Measurements from ENCODE around the gene CHTF8.
"Not testable (repeated sequence)": the region's sequence is repeated elsewhere in the genome, so short reads cannot be mapped to it uniquely, and the experiment has no call there.

CHTF8 gene, protein sequence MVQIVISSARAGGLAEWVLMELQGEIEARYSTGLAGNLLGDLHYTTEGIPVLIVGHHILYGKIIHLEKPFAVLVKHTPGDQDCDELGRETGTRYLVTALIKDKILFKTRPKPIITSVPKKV

DNA sequence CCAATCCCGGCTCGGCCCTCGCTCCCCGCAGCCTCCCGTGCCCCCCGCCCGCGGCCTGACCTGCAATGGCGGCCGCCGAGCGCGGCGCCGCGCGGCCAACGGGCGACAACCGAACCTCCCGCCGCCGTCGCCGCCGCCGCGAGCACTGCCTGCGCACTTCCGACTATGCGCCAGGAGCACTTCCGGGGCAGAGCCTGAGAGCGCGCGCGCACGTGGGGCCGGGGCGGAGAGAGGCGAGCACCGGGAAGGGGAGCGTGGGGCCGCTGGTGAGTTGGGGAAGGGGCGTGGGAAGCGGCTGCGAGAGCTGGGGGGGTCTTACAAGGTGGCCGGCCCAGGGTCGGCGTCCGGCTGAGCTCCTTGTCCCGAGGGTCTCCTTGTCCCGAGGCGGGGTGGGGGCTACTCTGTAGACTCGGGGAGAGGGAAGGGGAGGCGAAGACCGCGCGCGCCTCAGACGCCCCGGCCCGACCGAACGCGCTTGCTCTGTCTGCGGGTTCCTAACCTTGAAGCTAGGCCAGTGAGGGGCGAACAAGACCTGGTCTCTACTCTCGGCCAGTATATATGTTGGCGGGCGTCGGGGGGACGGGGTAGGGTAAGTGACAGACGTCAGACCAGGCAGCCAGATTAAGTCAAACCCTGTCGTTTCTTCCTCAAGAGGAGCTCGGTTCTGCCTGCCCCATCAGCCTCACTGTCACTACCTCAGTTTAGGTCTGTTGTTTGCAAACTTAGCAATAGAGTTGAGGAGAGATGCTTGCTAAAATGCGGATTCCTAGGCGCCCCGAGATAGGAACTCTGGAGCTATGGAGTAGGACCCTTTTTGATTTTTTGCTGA lies at the start of gene CHTF8, which contains the start of gene UTP4:
TSS of gene CHTF8 (minus strand) at position 165 of the 829 bp plus-strand sequence. CDS start 11,130 bp downstream, outside the sequence.
TSS of gene UTP4 (plus strand) at position 226 of the 829 bp plus-strand sequence. CDS start 811 bp downstream, outside the sequence.
- intact Hi-C loops (cut with DNase I), result loop anchor here (5.0 to 10.0 kb wide), 2 partner anchors 230 to 608 kb away; no protein-coding TSS in a partner anchor
- DNase-seq, result peak; percentile 70 to 95 (median 89)

DNA sequence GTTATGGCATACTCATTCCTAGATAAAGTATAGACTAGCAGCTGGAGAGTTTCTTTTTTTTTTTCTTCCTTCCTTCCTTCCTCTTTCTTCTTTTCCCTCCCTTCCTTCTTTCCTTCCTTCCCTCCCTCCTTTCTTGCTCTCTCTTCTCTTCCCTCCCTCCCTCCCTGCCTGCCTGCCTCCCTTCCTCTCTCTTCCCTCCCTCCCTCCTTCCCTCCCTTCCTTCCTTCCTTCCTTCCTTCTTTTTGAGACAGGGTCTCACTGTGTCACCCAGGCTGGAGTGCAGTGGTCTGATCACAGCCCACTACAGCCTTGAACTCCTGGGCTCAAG lies 47.6 kb upstream of the CHTF8 start:
- intact Hi-C loops (cut with DNase I), result no loop called here
- DNase-seq, result no peak

DNA sequence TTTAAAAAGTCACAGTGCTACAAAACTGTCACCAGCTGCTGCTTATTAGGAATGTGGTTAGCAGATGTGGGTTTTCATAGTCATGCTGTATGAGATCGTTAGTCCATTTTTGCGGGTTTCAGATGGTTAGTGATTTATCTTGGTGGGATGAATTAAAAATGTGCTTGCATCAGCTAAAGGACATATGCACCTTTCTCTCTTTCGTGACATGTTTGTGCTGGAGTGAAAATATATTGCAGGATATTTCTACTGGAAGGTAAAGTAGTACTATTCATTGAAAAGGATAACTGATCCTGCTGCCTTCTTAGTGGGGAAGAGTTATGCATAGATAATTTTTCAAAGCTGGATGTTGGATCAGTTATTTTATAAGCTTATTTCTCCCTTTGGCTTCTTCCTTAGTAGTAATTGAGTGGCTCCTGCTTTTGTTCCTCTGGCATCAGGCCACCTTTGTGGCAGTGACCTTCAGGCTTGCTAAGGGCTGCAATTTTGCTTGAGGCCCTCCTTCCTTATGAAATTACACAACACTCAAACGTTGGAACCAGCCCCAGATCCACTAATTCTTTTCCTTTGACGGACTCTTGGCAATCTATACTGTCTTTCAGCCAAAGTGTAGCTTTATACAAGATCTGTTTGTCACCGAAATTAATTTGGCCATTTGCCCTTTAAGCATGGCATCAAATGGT lies 47.1 kb upstream of the CHTF8 start:
- intact Hi-C loops (cut with DNase I), result no loop called here

DNA sequence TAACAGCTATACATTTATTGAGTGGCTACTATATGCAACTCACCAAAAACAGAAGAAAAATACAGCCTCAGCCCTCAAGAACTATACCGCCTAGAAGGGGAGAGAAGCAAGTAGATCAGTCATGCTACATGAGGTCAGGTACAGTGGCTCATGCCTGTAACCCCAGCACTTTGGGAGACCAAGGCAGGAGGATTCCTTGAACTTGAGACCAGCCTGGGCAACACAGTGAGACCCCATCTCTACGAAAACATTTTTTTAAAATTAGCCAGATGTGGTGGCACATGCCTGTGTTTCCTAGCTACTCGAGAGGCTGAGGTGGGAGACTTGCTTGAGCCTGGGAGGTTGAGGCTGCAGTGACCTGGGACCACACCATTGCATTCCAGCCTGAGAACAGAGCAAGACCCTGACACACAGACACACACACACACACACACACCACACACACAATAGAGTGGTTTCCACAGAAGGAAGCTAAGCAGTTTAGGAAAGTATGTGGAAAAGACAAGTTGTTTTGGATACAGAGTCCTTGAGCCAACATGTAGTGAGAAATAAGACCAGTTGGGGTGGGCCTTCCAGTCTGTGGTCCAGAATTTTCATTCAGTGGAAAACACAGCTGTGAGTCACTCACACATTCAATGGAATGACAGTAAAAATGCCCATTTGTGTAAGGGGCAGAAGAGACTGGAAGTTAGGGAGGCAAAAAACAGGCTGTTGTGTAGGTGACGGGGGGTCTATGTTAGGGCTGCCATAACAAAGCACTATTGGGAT lies 43.8 kb upstream of the CHTF8 start:
- no peak for DNase-seq
- intact Hi-C loops (cut with DNase I), result no loop called here

More for the DNA sequence above, 47.1 kb upstream of the CHTF8 start:
- DNase-seq, result peak in 8 of 42 donors; percentile 5 to 63 (median 26)

DNA sequence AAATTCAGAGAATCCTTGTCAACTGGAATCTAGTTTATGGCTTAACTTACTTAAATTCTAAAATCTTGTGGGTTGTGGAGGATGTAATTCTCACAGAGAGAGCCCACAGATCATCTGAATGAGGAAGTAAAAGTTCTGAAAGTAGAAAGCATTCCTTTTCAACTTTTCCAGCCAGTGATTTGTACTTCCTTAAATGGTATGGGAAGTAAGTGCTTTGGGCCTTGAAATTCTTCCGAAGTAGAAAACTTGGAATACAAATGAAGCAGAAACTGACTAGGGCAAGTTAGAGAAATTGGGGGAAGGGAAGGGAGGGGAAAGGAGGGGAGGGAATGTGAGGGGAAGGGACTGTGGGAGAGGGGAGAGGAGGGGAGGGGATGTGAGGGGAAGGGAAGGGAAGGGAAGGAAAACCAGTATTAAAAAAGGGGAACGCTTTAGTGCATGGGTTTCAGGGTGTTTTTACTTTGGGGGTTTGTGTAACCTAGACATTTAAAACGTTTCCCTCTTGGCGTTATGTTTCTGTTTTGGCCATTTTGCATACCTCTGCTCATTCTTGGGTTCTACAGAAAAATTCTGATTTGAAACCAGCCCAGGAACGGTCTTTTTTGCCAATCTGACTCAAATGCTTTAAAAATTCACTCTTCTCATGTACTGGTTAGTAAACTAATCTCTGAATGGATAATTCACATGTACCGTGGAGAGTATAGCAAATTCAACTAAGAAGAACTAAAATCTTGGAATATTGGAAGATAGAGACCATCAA lies 39.1 kb upstream of the CHTF8 start:
- intact Hi-C loops (cut with DNase I), result no loop called here
- no peak for DNase-seq

DNA sequence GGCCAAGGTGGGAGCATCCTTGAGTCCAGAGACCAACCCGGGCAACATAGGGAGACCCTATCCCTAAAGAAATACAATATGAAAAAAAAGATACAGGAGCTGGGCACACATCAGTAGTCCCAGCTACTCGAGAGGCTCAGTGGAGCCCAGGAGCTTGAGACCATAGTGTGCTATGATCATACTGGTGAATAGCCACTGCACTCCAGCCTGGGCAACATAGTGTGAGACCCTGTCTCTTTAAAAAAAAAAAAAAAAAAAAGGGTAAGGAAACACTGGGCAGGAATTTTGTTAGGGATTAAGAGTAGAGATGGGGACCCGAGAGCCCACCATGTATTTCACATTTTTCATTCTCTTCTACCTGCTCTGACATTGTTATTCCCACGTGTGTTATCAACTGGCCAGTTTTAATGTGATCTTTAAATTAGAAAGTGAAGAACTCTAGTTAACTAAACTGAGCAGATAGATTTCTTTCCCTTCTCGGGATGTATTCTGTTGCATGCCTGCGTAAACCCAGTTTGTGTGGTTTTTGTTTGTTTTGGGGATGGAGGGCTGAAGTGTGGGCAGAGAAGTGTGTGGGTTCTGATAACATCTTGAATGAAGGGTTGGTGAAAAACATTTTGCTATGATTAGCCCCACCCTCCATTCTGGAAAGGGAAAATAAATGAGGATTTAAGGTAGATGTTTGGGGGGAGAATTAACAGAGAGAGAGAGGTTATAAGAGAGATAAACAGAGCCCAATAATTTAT lies 37.4 kb upstream of the CHTF8 start:
- DNase-seq, result peak in 1 of 42 donors; percentile 2
- intact Hi-C loops (cut with DNase I), result no loop called here

DNA sequence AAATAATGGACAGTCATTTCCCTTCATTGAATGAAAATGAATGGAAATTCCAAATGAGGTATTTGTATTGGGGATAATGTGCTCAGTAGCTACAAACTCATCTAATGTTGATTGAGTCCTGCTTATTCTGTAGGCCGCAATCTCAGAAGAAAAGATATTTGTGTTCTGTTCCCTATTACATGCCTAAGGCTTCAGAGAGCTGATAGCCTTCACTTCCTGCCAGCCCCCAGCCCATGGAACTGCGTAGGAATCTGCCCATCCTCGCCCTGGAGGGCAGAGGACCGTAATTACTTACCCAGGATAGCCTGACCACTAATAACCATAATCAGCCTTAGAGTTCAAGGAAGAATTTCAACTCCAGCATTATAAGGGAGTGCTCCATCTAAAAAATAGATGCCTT lies 36.7 kb upstream of the CHTF8 start:
- intact Hi-C loops (cut with DNase I), result no loop called here
- no peak for DNase-seq

DNA sequence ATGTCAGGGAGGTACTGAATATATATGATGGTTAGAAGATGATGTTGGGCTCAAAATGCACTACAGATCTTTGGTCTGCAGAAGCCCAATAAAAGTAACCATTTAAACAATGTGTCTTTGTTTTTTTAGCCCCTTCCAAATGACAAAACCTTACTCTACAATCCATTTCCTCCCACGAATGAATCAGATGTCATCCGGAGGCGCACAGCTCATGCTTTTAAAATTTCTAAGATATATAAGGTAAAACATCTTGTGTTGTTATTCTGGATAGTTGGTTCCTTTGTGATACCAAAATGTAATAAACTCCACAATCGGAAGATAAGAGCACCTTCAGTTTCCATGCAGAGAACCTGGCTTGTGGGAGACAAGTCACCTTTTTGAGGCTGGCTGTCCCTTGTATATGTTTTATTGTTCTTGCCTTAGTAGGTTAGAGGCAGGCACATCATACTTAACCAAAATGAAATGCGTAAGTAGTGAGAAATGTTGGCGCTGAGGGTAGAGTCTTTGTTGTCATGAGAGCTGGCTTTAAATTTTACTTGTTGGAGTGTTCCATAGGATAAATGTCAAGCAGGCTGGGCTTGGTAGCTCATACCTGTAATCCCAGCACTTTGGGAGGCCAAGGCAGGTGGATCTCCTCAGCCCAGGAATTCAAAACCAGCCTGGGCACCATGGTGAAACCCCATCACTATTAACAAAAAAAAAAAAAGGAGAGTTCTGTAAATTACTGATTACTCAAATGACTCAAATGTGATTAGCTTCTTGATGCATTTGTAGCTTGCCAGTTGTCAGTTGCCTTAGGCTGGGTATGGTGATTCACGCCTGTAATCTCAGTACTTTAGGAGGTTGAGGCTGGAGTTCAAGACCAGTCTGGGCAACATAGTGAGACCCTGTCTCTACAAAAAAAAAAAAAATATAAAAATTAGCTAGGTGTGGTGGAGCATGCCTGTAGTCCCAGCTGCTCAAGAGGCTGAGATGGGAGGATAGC lies 34.9 kb upstream of the CHTF8 start:
- intact Hi-C loops (cut with DNase I), result no loop called here
- peak in 4 of 42 donors; percentile 17 to 32 (median 26) for DNase-seq

DNA sequence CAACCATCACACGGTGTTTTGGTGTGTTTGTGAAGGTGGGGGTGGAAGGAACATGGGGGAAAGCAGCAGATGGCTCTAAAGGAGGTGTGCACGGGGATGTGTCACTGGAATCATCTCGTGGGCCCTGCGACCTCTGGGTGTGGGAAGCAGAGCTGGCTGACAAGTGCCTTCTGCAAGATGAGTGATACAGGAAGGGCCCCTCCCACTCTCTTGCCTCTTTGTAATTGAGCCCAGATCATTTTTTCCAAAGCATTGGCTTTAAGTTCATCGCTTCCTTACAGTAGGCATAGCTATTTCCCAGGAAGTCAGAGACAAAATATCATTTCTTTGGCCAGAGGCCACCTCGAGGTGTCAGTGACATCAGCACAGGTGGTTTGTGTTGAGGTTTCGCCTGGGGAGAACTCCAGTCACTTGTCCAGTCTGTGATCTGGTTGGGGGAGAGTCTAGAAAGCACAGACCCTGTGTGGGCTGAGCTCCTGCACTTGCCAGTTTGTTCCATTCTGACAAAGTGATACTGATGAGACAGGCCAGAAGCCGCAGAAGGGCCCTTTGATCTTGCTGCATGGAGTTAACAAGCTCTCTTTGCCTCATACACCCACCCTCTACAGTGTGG lies 33.9 kb upstream of the CHTF8 start:
- intact Hi-C loops (cut with DNase I), result no loop called here
- DNase-seq, result peak in 33 of 42 donors; percentile 18 to 75 (median 48)

DNA sequence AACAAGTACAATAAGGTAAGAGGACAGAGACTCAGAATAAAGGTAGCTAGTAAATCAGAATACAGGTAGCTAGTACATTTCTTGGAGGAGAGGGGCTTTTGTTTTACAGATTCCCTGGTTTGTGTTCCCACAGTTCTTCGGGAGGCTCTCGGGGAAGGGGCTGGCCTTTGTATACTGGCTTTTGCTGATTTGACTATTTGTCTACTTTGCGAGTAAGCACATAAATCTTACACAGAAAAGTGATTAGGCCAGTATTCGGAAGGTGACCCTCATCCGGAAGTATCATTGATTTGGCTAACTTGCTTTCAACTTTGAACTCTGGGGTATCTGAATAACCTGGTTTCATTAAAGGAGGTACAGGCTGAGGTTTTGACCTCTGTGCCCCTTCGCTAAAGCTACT lies 33.2 kb upstream of the CHTF8 start:
- no peak for DNase-seq
- intact Hi-C loops (cut with DNase I), result no loop called here

DNA sequence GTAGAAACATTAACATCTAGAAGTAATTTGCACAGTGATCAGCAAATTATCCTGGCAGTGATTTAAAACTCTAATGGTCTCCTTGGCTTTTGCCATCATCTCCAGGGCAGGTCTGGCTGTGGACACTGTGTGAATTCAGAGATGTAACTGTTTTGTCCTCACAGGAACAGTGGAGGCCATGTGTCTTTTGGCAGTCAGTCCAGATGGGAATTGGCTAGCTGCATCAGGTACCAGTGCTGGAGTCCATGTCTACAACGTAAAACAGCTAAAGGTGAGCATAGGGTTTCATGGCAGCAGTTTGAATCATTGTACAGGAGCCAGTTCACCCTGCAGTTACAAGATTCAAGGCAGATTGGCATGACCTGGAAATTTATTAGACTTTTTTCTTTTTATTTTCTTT lies 27.8 kb upstream of the CHTF8 start:
- intact Hi-C loops (cut with DNase I), result no loop called here
- DNase-seq, result peak in 1 of 42 donors; percentile 7

DNA sequence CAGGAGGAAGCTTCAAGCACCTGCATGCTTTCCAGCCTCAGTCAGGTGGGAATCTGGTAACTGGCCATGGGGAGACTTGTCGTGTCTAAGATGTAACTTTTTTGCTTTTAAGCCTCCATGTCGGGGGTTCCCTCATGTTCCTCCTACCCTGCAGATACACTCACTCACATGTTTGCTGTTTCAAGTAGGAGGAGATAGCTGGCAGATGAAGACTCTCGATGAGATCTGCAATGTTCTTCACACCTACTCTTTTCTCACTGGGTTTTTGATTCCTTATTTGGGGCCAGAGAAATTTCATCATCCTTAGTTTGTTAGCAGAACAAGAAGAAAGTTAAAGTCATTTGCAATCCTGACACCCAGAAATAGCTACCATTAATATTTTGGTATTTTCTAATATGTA lies 24.8 kb upstream of the CHTF8 start:
- intact Hi-C loops (cut with DNase I), result loop anchor here (10.0 kb wide), 1 partner anchor 128 kb away; no protein-coding TSS in a partner anchor
- peak in 14 of 42 donors; percentile 14 to 72 (median 38) for DNase-seq

DNA sequence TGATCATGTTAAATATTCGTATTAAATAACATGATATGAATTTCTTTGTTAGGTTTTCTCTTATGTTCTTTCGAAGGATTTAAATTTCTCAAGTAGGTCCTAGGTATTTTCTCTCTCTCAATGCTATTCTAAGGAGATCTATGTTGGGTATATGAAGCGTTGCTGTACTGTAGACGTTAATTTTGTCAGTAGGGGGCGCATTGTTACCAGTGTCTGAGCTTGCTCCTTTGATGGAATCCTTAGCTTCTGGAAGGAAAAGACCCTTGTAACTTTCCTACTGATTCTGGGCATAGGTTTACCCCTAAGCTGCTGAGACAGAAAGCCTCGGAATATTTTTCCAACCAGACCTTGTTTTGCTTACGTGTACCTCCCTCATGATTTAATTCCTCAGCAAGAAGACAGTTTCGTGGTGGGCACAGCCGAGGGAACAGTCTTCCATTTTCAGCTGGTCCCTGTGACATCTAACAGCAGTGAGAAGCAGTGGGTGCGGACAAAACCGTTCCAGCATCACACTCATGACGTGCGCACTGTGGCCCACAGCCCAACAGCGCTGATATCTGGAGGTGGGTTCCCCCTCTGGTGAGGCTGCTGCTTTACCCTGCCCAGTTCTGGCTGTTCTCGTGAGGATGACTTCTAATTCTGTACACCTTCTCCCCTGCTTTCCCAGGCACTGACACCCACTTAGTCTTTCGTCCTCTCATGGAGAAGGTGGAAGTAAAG lies 17.9 kb upstream of the CHTF8 start:
- DNase-seq, result peak in 37 of 42 donors; percentile 13 to 88 (median 61)
- intact Hi-C loops (cut with DNase I), result loop anchor here (10.0 kb wide), 1 partner anchor 134 kb away; no protein-coding TSS in a partner anchor

DNA sequence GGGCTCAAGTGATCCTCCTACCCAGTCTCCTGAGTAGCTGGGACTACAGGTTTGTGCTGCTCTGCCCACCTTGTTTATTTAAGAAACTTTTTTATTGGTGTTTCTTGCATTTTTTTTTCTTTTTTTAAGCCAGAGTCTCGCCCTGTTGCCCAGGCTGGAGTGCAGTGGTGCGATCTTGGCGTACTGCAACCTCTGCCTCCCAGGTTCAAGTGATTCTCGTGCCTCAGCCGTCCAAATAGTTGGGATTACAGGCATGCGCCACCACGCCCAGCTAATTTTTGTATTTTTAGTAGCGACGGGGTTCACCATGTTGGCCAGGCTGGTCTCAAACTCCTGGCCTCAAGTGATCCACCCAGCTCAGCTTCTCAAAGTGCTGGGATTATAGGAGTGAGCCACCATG lies 17.2 kb upstream of the CHTF8 start:
- not testable (repeated sequence) for DNase-seq
- intact Hi-C loops (cut with DNase I), result loop anchor here (10.0 kb wide), 1 partner anchor 135 kb away; no protein-coding TSS in a partner anchor

DNA sequence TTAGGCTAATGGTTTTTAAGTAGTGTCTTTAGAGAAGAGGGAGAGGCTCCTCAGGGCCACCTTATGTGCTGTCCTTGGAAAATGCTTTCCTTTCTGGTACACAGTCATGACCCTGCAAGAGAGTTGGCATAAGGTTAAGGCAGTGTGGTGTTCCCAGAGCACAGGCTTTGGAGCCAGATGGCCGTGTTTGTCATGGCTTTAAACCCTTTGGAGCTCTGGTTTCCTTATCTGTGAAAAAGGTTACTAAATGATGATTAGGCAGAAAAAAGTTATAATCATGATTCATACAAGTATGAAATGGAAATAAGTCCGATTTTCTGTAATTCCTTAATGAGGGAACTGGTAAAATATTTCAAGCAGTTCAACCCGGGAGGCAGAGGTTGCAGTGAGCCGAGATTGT lies 13.3 kb upstream of the CHTF8 start:
- no peak for DNase-seq
- intact Hi-C loops (cut with DNase I), result no loop called here
